Measurements from ENCODE around the gene CPT2. TPM values are rescaled to one million over a fixed set of nuclear protein-coding genes. Genes with fewer than 3 reads are reported as not detected.

CPT2 gene
- total and polyA plus RNA-seq, 4 donors: 27.4 to 109 (median 74.8) TPM

DNA sequence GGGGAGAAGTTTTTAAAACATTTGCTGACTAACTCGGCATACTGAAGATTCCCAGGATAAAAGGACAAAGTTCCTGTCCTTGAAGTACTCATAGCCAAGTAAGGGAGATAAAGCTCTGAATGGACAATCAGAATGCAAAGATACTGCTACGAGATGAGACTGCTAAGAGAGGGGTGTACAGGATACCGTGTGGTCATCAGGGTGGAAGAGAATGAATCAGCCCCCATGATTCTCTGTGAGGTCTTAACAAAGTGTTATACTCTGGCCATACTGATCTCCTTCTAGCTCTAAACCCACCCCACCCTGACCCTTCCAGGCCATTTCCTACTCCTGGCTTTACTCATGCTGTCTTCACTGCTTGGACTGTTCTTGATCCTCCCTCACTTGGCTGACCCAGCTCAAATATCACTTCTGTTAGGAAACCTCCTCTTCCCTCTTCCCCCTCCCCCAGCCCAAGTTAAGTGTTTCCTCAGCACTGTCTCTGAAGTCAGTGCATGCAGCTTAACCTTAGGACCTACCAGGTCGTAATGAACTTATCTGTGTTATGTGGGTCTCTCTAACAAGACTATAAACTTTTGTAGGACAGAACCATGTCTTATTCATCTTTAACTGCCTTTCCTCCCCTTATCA lies 57.5 kb downstream of the CPT2 start:
- no peaks in the 10 kb centered on the region for H3K36me3 ChIP-seq (ENCODE audit: control insufficient read depth in 4 of 4, insufficient read depth in 3 of 4, low read depth in 1 of 4, low read length in 3 of 4)
- H3K9ac ChIP-seq (ENCODE audit: low read depth in 1 of 2, low read length in 2 of 2): no peak overlapping the region
- no peak overlapping the region for H3K4me3 ChIP-seq (ENCODE audit: low read depth in 1 of 3, low read length in 3 of 3)
- peaks cover 0 to 2% (median 0%) of the 10 kb centered on the region in 4 donors for H3K27me3 ChIP-seq (ENCODE audit: control insufficient read depth in 4 of 4, insufficient read depth in 4 of 4, low read length in 3 of 4)
- no peak overlapping the region for H3K27ac ChIP-seq (ENCODE audit: low read depth in 1 of 2, low read length in 2 of 2)
- DNase-seq (ENCODE audit: low spot score): no peak
- WGBS: 71% methylated on average over 4 of the region's 4 CpGs
- H3K9me3 ChIP-seq (ENCODE audit: control insufficient read depth in 4 of 4, low read length in 3 of 4): no peaks in the 10 kb centered on the region
- H3K4me1 ChIP-seq (ENCODE audit: control insufficient read depth in 4 of 4, insufficient read depth in 4 of 4, low read length in 3 of 4): no peaks in the 10 kb centered on the region
- TF ChIP-seq, protein P1, sequence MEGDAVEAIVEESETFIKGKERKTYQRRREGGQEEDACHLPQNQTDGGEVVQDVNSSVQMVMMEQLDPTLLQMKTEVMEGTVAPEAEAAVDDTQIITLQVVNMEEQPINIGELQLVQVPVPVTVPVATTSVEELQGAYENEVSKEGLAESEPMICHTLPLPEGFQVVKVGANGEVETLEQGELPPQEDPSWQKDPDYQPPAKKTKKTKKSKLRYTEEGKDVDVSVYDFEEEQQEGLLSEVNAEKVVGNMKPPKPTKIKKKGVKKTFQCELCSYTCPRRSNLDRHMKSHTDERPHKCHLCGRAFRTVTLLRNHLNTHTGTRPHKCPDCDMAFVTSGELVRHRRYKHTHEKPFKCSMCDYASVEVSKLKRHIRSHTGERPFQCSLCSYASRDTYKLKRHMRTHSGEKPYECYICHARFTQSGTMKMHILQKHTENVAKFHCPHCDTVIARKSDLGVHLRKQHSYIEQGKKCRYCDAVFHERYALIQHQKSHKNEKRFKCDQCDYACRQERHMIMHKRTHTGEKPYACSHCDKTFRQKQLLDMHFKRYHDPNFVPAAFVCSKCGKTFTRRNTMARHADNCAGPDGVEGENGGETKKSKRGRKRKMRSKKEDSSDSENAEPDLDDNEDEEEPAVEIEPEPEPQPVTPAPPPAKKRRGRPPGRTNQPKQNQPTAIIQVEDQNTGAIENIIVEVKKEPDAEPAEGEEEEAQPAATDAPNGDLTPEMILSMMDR (IDR thresholded peaks at IDR 0.05; ENCODE audit: low read depth, low read length, missing input control): no peak
- no peak for TF ChIP-seq SP1 (IDR thresholded peaks at IDR 0.05)
- no peak for TF ChIP-seq HNF4G (IDR thresholded peaks at IDR 0.05)
- no peak for TF ChIP-seq YY1 (IDR thresholded peaks at IDR 0.05)
- no peak for TF ChIP-seq HNF4A (conservative IDR thresholded peaks at IDR 0.05)
- TF ChIP-seq FOXA1 (IDR thresholded peaks at IDR 0.05): no peak
- no peak for TF ChIP-seq RXRA (IDR thresholded peaks at IDR 0.05)
- no peak for TF ChIP-seq GABPA (IDR thresholded peaks at IDR 0.05 in 1 of 2, conservative IDR thresholded peaks at IDR 0.05 in 1 of 2)
- TF ChIP-seq, protein P2, sequence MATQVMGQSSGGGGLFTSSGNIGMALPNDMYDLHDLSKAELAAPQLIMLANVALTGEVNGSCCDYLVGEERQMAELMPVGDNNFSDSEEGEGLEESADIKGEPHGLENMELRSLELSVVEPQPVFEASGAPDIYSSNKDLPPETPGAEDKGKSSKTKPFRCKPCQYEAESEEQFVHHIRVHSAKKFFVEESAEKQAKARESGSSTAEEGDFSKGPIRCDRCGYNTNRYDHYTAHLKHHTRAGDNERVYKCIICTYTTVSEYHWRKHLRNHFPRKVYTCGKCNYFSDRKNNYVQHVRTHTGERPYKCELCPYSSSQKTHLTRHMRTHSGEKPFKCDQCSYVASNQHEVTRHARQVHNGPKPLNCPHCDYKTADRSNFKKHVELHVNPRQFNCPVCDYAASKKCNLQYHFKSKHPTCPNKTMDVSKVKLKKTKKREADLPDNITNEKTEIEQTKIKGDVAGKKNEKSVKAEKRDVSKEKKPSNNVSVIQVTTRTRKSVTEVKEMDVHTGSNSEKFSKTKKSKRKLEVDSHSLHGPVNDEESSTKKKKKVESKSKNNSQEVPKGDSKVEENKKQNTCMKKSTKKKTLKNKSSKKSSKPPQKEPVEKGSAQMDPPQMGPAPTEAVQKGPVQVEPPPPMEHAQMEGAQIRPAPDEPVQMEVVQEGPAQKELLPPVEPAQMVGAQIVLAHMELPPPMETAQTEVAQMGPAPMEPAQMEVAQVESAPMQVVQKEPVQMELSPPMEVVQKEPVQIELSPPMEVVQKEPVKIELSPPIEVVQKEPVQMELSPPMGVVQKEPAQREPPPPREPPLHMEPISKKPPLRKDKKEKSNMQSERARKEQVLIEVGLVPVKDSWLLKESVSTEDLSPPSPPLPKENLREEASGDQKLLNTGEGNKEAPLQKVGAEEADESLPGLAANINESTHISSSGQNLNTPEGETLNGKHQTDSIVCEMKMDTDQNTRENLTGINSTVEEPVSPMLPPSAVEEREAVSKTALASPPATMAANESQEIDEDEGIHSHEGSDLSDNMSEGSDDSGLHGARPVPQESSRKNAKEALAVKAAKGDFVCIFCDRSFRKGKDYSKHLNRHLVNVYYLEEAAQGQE (IDR thresholded peaks at IDR 0.05): no peak
- TF ChIP-seq, protein P3, sequence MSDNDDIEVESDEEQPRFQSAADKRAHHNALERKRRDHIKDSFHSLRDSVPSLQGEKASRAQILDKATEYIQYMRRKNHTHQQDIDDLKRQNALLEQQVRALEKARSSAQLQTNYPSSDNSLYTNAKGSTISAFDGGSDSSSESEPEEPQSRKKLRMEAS (IDR thresholded peaks at IDR 0.05): no peak
- no peak for TF ChIP-seq RAD21 (IDR thresholded peaks at IDR 0.05)

DNA sequence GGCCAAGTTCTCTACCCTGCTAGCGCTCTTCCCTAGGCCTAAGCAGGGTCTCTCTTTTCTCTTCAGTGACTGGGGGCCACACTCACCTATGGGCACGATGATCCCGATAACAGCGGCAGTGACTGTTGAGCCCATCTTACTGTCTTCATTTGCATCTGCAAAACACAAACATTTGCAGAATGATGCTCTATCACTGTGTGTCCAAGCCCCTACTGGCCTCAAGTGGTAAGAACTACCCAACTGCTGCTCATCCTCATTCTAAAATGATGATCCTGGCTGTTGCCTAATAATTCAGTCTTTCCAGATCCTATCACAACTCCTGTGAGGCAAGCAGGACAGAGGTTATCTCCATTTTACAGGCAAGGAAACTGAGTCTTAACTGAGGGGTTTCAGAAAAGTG lies 58.4 kb downstream of the CPT2 start:
- H3K36me3 ChIP-seq (ENCODE audit: control insufficient read depth in 4 of 4, insufficient read depth in 3 of 4, low read depth in 1 of 4, low read length in 3 of 4): no peaks in the 10 kb centered on the region
- TF ChIP-seq, protein P4, sequence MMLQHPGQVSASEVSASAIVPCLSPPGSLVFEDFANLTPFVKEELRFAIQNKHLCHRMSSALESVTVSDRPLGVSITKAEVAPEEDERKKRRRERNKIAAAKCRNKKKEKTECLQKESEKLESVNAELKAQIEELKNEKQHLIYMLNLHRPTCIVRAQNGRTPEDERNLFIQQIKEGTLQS (IDR thresholded peaks at IDR 0.05): no peak
- TF ChIP-seq JUND (IDR thresholded peaks at IDR 0.05) (no peak), EGR1 (IDR thresholded peaks at IDR 0.05; ENCODE audit: low read depth in 2 of 2) (no peak), FOXA2 (IDR thresholded peaks at IDR 0.05) (no peak), YY1 (IDR thresholded peaks at IDR 0.05) (no peak), RAD21 (IDR thresholded peaks at IDR 0.05) (no peak), GABPA (IDR thresholded peaks at IDR 0.05 in 1 of 2, conservative IDR thresholded peaks at IDR 0.05 in 1 of 2) (no peak), HNF4G (IDR thresholded peaks at IDR 0.05) (no peak), FOXA1 (IDR thresholded peaks at IDR 0.05) (no peak), NR2F2 (IDR thresholded peaks at IDR 0.05) (no peak), TAF1 (conservative IDR thresholded peaks at IDR 0.05) (no peak)
- TF ChIP-seq, protein P5, sequence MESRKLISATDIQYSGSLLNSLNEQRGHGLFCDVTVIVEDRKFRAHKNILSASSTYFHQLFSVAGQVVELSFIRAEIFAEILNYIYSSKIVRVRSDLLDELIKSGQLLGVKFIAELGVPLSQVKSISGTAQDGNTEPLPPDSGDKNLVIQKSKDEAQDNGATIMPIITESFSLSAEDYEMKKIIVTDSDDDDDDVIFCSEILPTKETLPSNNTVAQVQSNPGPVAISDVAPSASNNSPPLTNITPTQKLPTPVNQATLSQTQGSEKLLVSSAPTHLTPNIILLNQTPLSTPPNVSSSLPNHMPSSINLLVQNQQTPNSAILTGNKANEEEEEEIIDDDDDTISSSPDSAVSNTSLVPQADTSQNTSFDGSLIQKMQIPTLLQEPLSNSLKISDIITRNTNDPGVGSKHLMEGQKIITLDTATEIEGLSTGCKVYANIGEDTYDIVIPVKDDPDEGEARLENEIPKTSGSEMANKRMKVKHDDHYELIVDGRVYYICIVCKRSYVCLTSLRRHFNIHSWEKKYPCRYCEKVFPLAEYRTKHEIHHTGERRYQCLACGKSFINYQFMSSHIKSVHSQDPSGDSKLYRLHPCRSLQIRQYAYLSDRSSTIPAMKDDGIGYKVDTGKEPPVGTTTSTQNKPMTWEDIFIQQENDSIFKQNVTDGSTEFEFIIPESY (IDR thresholded peaks at IDR 0.05): no peak
- TF ChIP-seq, protein P3 (IDR thresholded peaks at IDR 0.05): no peak
- TF ChIP-seq, protein P2 (IDR thresholded peaks at IDR 0.05): no peak

More for the DNA sequence above, 58.4 kb downstream of the CPT2 start:
- H3K4me3 ChIP-seq (ENCODE audit: low read depth in 1 of 3, low read length in 3 of 3): no peak overlapping the region
- H3K27me3 ChIP-seq (ENCODE audit: control insufficient read depth in 4 of 4, insufficient read depth in 4 of 4, low read length in 3 of 4): peaks cover 0 to 2% (median 0%) of the 10 kb centered on the region in 4 donors
- H3K9ac ChIP-seq (ENCODE audit: low read depth in 1 of 2, low read length in 2 of 2): no peak overlapping the region
- no peak for DNase-seq (ENCODE audit: low spot score)
- H3K4me1 ChIP-seq (ENCODE audit: control insufficient read depth in 4 of 4, insufficient read depth in 4 of 4, low read length in 3 of 4): no peaks in the 10 kb centered on the region
- H3K9me3 ChIP-seq (ENCODE audit: control insufficient read depth in 4 of 4, low read length in 3 of 4): no peaks in the 10 kb centered on the region
- no peak overlapping the region for H3K27ac ChIP-seq (ENCODE audit: low read depth in 1 of 2, low read length in 2 of 2)
- 96% methylated on average over 4 of the region's 4 CpGs for WGBS

All from liver (tissue), 9 donors.